Tibial nerve (tissue), 4 donors: ENCODE data around the gene ERLEC1.

Experiments
- CTCF ChIP-seq, 5 experiments: fragments of 200-600 bp in 3 of 5; fragments of 450-650 bp in 2 of 5; sonication (generic) in 3 of 5; IDR thresholded peaks; one replicate each; pipeline ENCODE4 v1.5.1; 2016 to 2019; ENCODE audit warnings: antibody characterized with exemption in 5 of 5, mild to moderate bottlenecking in 3 of 5, moderate library complexity in 2 of 5
- EP300 ChIP-seq, 2 donors: sonication (generic); formaldehyde crosslinking; IDR thresholded peaks; one replicate each; pipeline ENCODE4 v1.6.1; 2017; ENCODE audit warnings: antibody characterized with exemption in 2 of 2, mild to moderate bottlenecking in 1 of 2
- POLR2A ChIP-seq, 2 donors: fragments of 450-650 bp; IDR thresholded peaks; one replicate each; pipeline ENCODE4 v1.6.1; 2017; ENCODE audit warnings: antibody characterized with exemption in 2 of 2, mild to moderate bottlenecking in 2 of 2, moderate library complexity in 2 of 2

GRCh38 chr2:53786352-53786704 lies 516 bp upstream of the ERLEC1 start:
- TF ChIP-seq CTCF (IDR thresholded peaks at IDR 0.05) (no peak), EP300 (IDR thresholded peaks at IDR 0.05) (no peak), POLR2A (IDR thresholded peaks at IDR 0.05) (no peak)
